NCI-H510A treated with DMSO at 0.1 percent for 48 hours (cell line): ENCODE data around the gene HOXB5.

Experiments used
- DNase-seq: peaks from one replicate; lab custom pipeline; 2025; lab: John Stamatoyannopoulos, UW

Gene HOXB5

GRCh38 chr17:48546924-48547807 is 46.4 kb downstream of the HOXB5 start:
- no peak for DNase-seq

GRCh38 chr17:48546137-48546923 is 47.2 kb downstream of the HOXB5 start:
- no peak for DNase-seq

GRCh38 chr17:48545539-48545938 is 48.0 kb downstream of the HOXB5 start:
- DNase-seq, result no peak

GRCh38 chr17:48545022-48545375 is 48.6 kb downstream of the HOXB5 start, which contains the start of gene HOXB2:
Gene HOXB2 (minus strand): TSS chr17:48545109. CDS start chr17:48544911, 198 bp downstream.
- DNase-seq, result no peak

- DNase-seq, result no peak
Measured at GRCh38 chr17:48544349-48545021, 49.1 kb downstream of the HOXB5 start.

- no peak for DNase-seq
Measured at GRCh38 chr17:48543854-48544348, 49.7 kb downstream of the HOXB5 start.

- DNase-seq, result no peak
Measured at GRCh38 chr17:48543107-48543853, 50.3 kb downstream of the HOXB5 start.

- no peak for DNase-seq
Measured at GRCh38 chr17:48542698-48543106, 50.9 kb downstream of the HOXB5 start.

- DNase-seq, result no peak
Measured at GRCh38 chr17:48542114-48542656, 51.4 kb downstream of the HOXB5 start.

GRCh38 chr17:48541577-48542113 is 51.9 kb downstream of the HOXB5 start:
- no peak for DNase-seq
